Stomach (tissue), 9 donors: ENCODE results near the gene DYSF. TPM values are rescaled to one million over a fixed set of nuclear protein-coding genes. Genes with fewer than 3 reads are reported as not detected.

Experiments used
- DNase-seq, 2 donors: peaks; one replicate each; pipeline versions ENCODE4 v3.0.0 to v3.0.0-alpha.2; 2013 to 2019
- H3K27ac ChIP-seq, 5 donors: fragments of 200-600 bp in 4 of 5; sonication (generic) in 4 of 5; one replicate each; pipeline ENCODE4 v1.5.1; 2013 to 2019; ENCODE audit warnings: mild to moderate bottlenecking in 1 of 5, moderate library complexity in 1 of 5
- H3K27me3 ChIP-seq, 3 donors: fragments of 200-600 bp; sonication (generic); one replicate each; pipeline ENCODE4 v1.5.1; 2017 to 2019; ENCODE audit warnings: mixed run types in 1 of 3
- H3K36me3 ChIP-seq, 4 donors: fragments of 200-600 bp; sonication (generic); 1 replicate in 3 of 4; 2 replicates in 1 of 4; pipeline ENCODE4 v1.5.1; 2016 to 2019
- H3K4me1 ChIP-seq, 4 donors: fragments of 200-600 bp; sonication (generic); one replicate each; pipeline ENCODE4 v1.5.1; 2016 to 2019
- H3K4me3 ChIP-seq, 4 donors: fragments of 200-600 bp; sonication (generic) in 3 of 4; one replicate each; pipeline ENCODE4 v1.5.1; 2016 to 2019; ENCODE audit warnings: mild to moderate bottlenecking in 1 of 4
- H3K9me3 ChIP-seq, 4 donors: fragments of 200-600 bp; sonication (generic); one replicate each; pipeline ENCODE4 v1.5.1; 2016 to 2019
- CTCF ChIP-seq, 7 experiments: fragments of 450-650 bp in 4 of 7; fragments of 200-600 bp in 3 of 7; sonication (generic) in 3 of 7; IDR thresholded peaks; one replicate each; pipeline ENCODE4 v1.5.1; 2016 to 2019; ENCODE audit warnings: antibody characterized with exemption in 7 of 7, control low read depth in 2 of 7, mild to moderate bottlenecking in 1 of 7
- EP300 ChIP-seq: sonication (generic); formaldehyde crosslinking; IDR thresholded peaks from one replicate; pipeline ENCODE4 v1.6.1; 2017; ENCODE audit warnings: antibody characterized with exemption
- POLR2A ChIP-seq, 4 donors: fragments of 450-650 bp; IDR thresholded peaks; one replicate each; pipeline ENCODE4 v1.6.1; 2016; ENCODE audit warnings: antibody characterized with exemption in 4 of 4, control low read depth in 2 of 4, mild to moderate bottlenecking in 1 of 4, moderate library complexity in 1 of 4
- POLR2AphosphoS5 ChIP-seq, 3 donors: sonication (generic); formaldehyde crosslinking; IDR thresholded peaks; one replicate each; pipeline ENCODE4 v1.6.1; 2016; ENCODE audit warnings: antibody characterized with exemption in 3 of 3
- WGBS, 5 donors: extraction: QIAGEN DNeasy Blood & Tissue Kit in 3 of 5; methylation state at CpG; one replicate each; pipeline versions ENCODE4 v1.1.5 to v1.1.7; 2013 to 2018; 5-methylcytosine and 5-hydroxymethylcytosine counted together
- intact Hi-C: fragments of 100-400 bp; cut with DNase I; formaldehyde crosslinking; loops from one replicate; pipeline ENCODE4 v1.15.1; 2023; ENCODE audit warnings: low total_unique reads
- polyA plus RNA-seq, 3 donors: library from polyadenylated mRNA; stranded (reverse); fragments of 200-250 nt; gene quantifications; one replicate each; pipeline ENCODE4 v1.2.3, GENCODE V29; 2013
- total RNA-seq, 5 donors: library from RNA; depleted of rRNA; stranded (reverse); fragments of >200 nt; gene quantifications; one replicate each; pipeline versions ENCODE4 v1.1.0 to v1.2.3, GENCODE V29; 2014 to 2016
- donor health status: healthy with polysubstance abuse.
- donor health status: Bipolar disorder and iron deficiency.
- donor health status: healthy.

DYSF gene
- total and polyA plus RNA-seq, 8 donors, result 2.1 to 13.4 (median 6.1) TPM

GRCh38 chr2:71637168-71637567 is 183.8 kb downstream of the DYSF start:
- 72 to 83% (median 78%) methylated on average over 5 of the region's 5 CpGs for WGBS, 5 donors
- H3K27ac ChIP-seq, result no peak overlapping the region
- no peak overlapping the region for H3K4me3 ChIP-seq
- H3K9me3 ChIP-seq, result no peaks in the 10 kb centered on the region
- intact Hi-C loops, result no loop called here
- peaks cover 0 to 5% (median 0%) of the 10 kb centered on the region in 4 donors for H3K4me1 ChIP-seq
- no peaks in the 10 kb centered on the region for H3K27me3 ChIP-seq
- TF ChIP-seq CTCF (IDR thresholded peaks at IDR 0.05), result no peak
- no peak for TF ChIP-seq POLR2A (IDR thresholded peaks at IDR 0.05)
- no peak for TF ChIP-seq POLR2AphosphoS5 (IDR thresholded peaks at IDR 0.05)
- no peak for TF ChIP-seq EP300
- no peaks in the 10 kb centered on the region for H3K36me3 ChIP-seq
- no peak for DNase-seq

- WGBS, 5 donors, result 38 to 59% (median 46%) methylated on average over 4 of the region's 4 CpGs
- H3K4me3 ChIP-seq, result no peak overlapping the region
- no peaks in the 10 kb centered on the region for H3K36me3 ChIP-seq
- no peaks in the 10 kb centered on the region for H3K9me3 ChIP-seq
- H3K4me1 ChIP-seq, result peaks cover 0 to 5% (median 0%) of the 10 kb centered on the region in 4 donors
- intact Hi-C loops, result no loop called here
- no peak for TF ChIP-seq CTCF (IDR thresholded peaks at IDR 0.05)
- no peak for TF ChIP-seq EP300
- no peak for TF ChIP-seq POLR2AphosphoS5 (IDR thresholded peaks at IDR 0.05)
- no peak for TF ChIP-seq POLR2A (IDR thresholded peaks at IDR 0.05)
- H3K27ac ChIP-seq, result no peak overlapping the region
- no peaks in the 10 kb centered on the region for H3K27me3 ChIP-seq
- DNase-seq, result no peak
These were observed 184.4 kb downstream of the DYSF start for GRCh38 chr2:71637736-71638135.

- TF ChIP-seq CTCF (IDR thresholded peaks at IDR 0.05), result no peak
- TF ChIP-seq POLR2A (IDR thresholded peaks at IDR 0.05), result no peak
- TF ChIP-seq EP300, result no peak
- no peak for TF ChIP-seq POLR2AphosphoS5 (IDR thresholded peaks at IDR 0.05)
- 64 to 84% (median 82%) methylated on average over 4 of the region's 4 CpGs for WGBS, 5 donors
- intact Hi-C loops, result no loop called here
- Histone ChIP-seq H3K4me3 (no peak overlapping the region), H3K27me3 (peaks cover 0 to 3% (median 0%) of the 10 kb centered on the region in 3 donors), H3K4me1 (peaks cover 0 to 5% (median 0%) of the 10 kb centered on the region in 4 donors), H3K9me3 (no peaks in the 10 kb centered on the region), H3K36me3 (no peaks in the 10 kb centered on the region), H3K27ac (no peak overlapping the region)
- no peak for DNase-seq
These were observed 186.4 kb downstream of the DYSF start for GRCh38 chr2:71639735-71640134.

GRCh38 chr2:71640489-71640888 is 187.1 kb downstream of the DYSF start:
- intact Hi-C loops, result no loop called here
- no peak overlapping the region for H3K4me3 ChIP-seq
- WGBS, 5 donors, result 75 to 90% (median 80%) methylated on average over 5 of the region's 5 CpGs
- peaks cover 0 to 8% (median 0%) of the 10 kb centered on the region in 4 donors for H3K4me1 ChIP-seq
- DNase-seq, result no peak
- no peak overlapping the region for H3K27ac ChIP-seq
- no peak for TF ChIP-seq EP300
- no peak for TF ChIP-seq POLR2A (IDR thresholded peaks at IDR 0.05)
- TF ChIP-seq POLR2AphosphoS5 (IDR thresholded peaks at IDR 0.05), result no peak
- TF ChIP-seq CTCF (IDR thresholded peaks at IDR 0.05), result no peak
- no peaks in the 10 kb centered on the region for H3K9me3 ChIP-seq
- no peaks in the 10 kb centered on the region for H3K36me3 ChIP-seq
- H3K27me3 ChIP-seq, result peaks cover 0 to 3% (median 0%) of the 10 kb centered on the region in 3 donors
